GM12878 (cell line): ENCODE results near the gene TARP.

ENCODE experiments used
- ATAC-seq: fragments of 200-7000 bp; cut with Tn5 transposase; 3 replicates; pipeline ENCODE4 v1.9.1; 2020; ENCODE audit warnings: mild to moderate bottlenecking, moderate library complexity
- BruUV-seq: library from RNA; stranded (reverse); fragments of 400-500 nt; replicated peaks from 2 replicates; lab custom pipeline; 2021; lab: Mats Ljungman, UMichigan
- CTCF ChIA-PET: fragments of 300-600 bp; sonication (Branson Sonifier 250); formaldehyde crosslinking; extraction: SDS; loops from one replicate; lab custom pipeline; 2021; ENCODE audit warnings: inconsistent platforms; lab: Yijun Ruan, JAX
- POLR2A ChIA-PET: fragments of 350-600 bp; formaldehyde crosslinking; extraction: SDS; loops from one replicate; lab custom pipeline; 2021; ENCODE audit warnings: inconsistent platforms; lab: Charles Lee
- RAD21 ChIA-PET: fragments of 300-600 bp; sonication (Branson Sonifier 250); formaldehyde crosslinking; loops from one replicate; lab custom pipeline; 2023; ENCODE audit warnings: antibody characterized with exemption; ENCODE audit not compliant: unreplicated experiment; lab: Charles Lee
- SMC1A ChIA-PET: fragments of 300-600 bp; sonication (Branson Sonifier 250); formaldehyde crosslinking; loops from one replicate; lab custom pipeline; 2023; ENCODE audit not compliant: unreplicated experiment, uncharacterized antibody; lab: Charles Lee
- DNase-seq: peaks from one replicate; pipeline ENCODE4 v3.0.0-alpha.2; 2011; ENCODE audit warnings: low read depth, low spot score
- FAIRE-seq: peaks from 3 replicates; lab custom pipeline; 2011; peaks lifted over from hg19 to GRCh38; lab: Jason Lieb, UNC
- H2AFZ ChIP-seq: 2 replicates; pipeline ENCODE4 v1.6.0; 2011; ENCODE audit warnings: low read depth, low read length, control low read depth; ENCODE audit not compliant: control insufficient read depth
- H3K27ac ChIP-seq: 2 replicates; pipeline ENCODE4 v1.5.1; 2011; ENCODE audit warnings: control low read depth; ENCODE audit not compliant: control insufficient read depth, insufficient read depth
- H3K27me3 ChIP-seq, 2 experiments: replicated peaks in 1 of 2; 2 replicates each; pipeline versions ENCODE4 v1.6.0 to v1.6.1; 2011; ENCODE audit warnings: low read length in 1 of 2; ENCODE audit not compliant: control insufficient read depth in 2 of 2, insufficient read depth in 2 of 2
- H3K36me3 ChIP-seq, 2 experiments: 2 replicates each; pipeline ENCODE4 v1.5.1; 2011; ENCODE audit warnings: low read length in 1 of 2; ENCODE audit not compliant: control insufficient read depth in 2 of 2, insufficient read depth in 2 of 2
- H3K4me1 ChIP-seq: 2 replicates; pipeline ENCODE4 v1.6.1; 2011; ENCODE audit warnings: mild to moderate bottlenecking, low read length, moderate library complexity, mixed read lengths; ENCODE audit not compliant: control insufficient read depth, insufficient read depth
- H3K4me2 ChIP-seq: 2 replicates; pipeline ENCODE4 v1.6.0; 2011; ENCODE audit warnings: control low read depth; ENCODE audit not compliant: control insufficient read depth, insufficient read depth
- H3K4me3 ChIP-seq: fragments of 200-600 bp; sonication (generic); 2 replicates; pipeline ENCODE4 v1.5.1; 2016
- H3K79me2 ChIP-seq: 2 replicates; pipeline ENCODE4 v1.6.0; 2011; ENCODE audit warnings: low read length; ENCODE audit not compliant: control insufficient read depth, insufficient read depth
- H3K9ac ChIP-seq: 2 replicates; pipeline ENCODE4 v1.8.0; 2011; ENCODE audit warnings: low read length, control low read depth, mixed read lengths; ENCODE audit not compliant: control insufficient read depth, insufficient read depth
- H3K9me3 ChIP-seq: replicated peaks from 3 replicates; pipeline ENCODE4 v1.5.1; 2011; ENCODE audit warnings: mild to moderate bottlenecking, low read length; ENCODE audit not compliant: control insufficient read depth, insufficient read depth
- H4K20me1 ChIP-seq: 2 replicates; pipeline ENCODE4 v1.6.0; 2011; ENCODE audit not compliant: control insufficient read depth, insufficient read depth
- BACH1 ChIP-seq: fragments of 450-650 bp; IDR thresholded peaks from 2 replicates; pipeline ENCODE4 v1.6.1; 2017; ENCODE audit warnings: mild to moderate bottlenecking, borderline replicate concordance
- DPF2 ChIP-seq: fragments of 450-650 bp; IDR thresholded peaks from 2 replicates; pipeline ENCODE4 v1.6.1; 2017; ENCODE audit warnings: mild to moderate bottlenecking
- MTA2 ChIP-seq: fragments of 450-650 bp; IDR thresholded peaks from 2 replicates; pipeline ENCODE4 v1.6.1; 2016; ENCODE audit warnings: low read depth, mild to moderate bottlenecking, moderate library complexity
- NR2C2 ChIP-seq: IDR thresholded peaks from 2 replicates; pipeline ENCODE4 v1.6.1; 2011; ENCODE audit warnings: borderline replicate concordance, low read depth; ENCODE audit not compliant: control insufficient read depth, insufficient read length
- NR2F1 ChIP-seq: fragments of 450-650 bp; conservative IDR thresholded peaks from 2 replicates; pipeline ENCODE4 v1.6.1; 2017; ENCODE audit warnings: mild to moderate bottlenecking
- RAD21 ChIP-seq: IDR thresholded peaks from 2 replicates; pipeline ENCODE4 v1.6.1; 2011; ENCODE audit warnings: mild to moderate bottlenecking, low read depth, low read length, moderate library complexity; ENCODE audit not compliant: insufficient read depth
- SMC3 ChIP-seq: IDR thresholded peaks from 2 replicates; pipeline ENCODE4 v1.6.1; 2011; ENCODE audit warnings: low read length, improper control_type of control experiment, borderline replicate concordance
- TARDBP ChIP-seq: IDR thresholded peaks from 2 replicates; pipeline ENCODE4 v1.6.1; 2016; ENCODE audit warnings: borderline replicate concordance
- TCF3 ChIP-seq: IDR thresholded peaks from 2 replicates; pipeline ENCODE4 v1.6.1; 2012; ENCODE audit warnings: low read depth, mild to moderate bottlenecking, low read length, borderline replicate concordance; ENCODE audit not compliant: insufficient read depth
- WRNIP1 ChIP-seq: IDR thresholded peaks from 2 replicates; pipeline ENCODE4 v1.6.1; 2011; ENCODE audit warnings: low read depth, low read length, improper control_type of control experiment, borderline replicate concordance
- ZBTB33 ChIP-seq: fragments of 450-650 bp; IDR thresholded peaks from 2 replicates; pipeline ENCODE4 v1.6.1; 2017; ENCODE audit warnings: mild to moderate bottlenecking
- ZZZ3 ChIP-seq: IDR thresholded peaks from 2 replicates; pipeline ENCODE4 v1.6.1; 2011; ENCODE audit warnings: low read depth; ENCODE audit not compliant: control insufficient read depth, insufficient read length
- WGBS: methylation state at CpG from one replicate; pipeline ENCODE4 v1.1.6; 2016; ENCODE audit warnings: low lambda C conversion rate; ENCODE audit not compliant: insufficient replicate concordance, insufficient coverage; ENCODE audit errors: missing lambda C conversion rate; 5-methylcytosine and 5-hydroxymethylcytosine counted together
- in situ Hi-C: fragments of 300-500 bp; cut with MboI; formaldehyde crosslinking; loops from 9 replicates; pipeline ENCODE4 v1.14.3; 2018; ENCODE audit warnings: mixed read lengths
- intact Hi-C: fragments of 100-400 bp; cut with micrococcal nuclease; formaldehyde crosslinking; loops from one replicate; pipeline ENCODE4 v1.14.2; 2022; ENCODE audit not compliant: unreplicated experiment

Gene TARP

GRCh38 chr7:38242814-38243213, 30.6 kb downstream of the TARP start:
- Histone ChIP-seq H3K9me3 (no peaks in the 10 kb centered on the region), H3K9ac (no peak overlapping the region), H2AFZ (no peak overlapping the region), H3K27me3 (no peaks in the 10 kb centered on the region), H3K4me1 (no peaks in the 10 kb centered on the region), H3K36me3 (no peaks in the 10 kb centered on the region), H3K4me3 (no peak overlapping the region), H3K4me2 (no peak overlapping the region), H3K79me2 (no peaks in the 10 kb centered on the region), H4K20me1 (no peaks in the 10 kb centered on the region), H3K27ac (no peak overlapping the region)
- POLR2A ChIA-PET, result no interaction called here
- ATAC-seq (no peak), FAIRE-seq (no peak), DNase-seq (no peak)
- WGBS, result 44% methylated on average over 6 of the region's 6 CpGs
- intact Hi-C loops, result no loop called here
- TF ChIP-seq MTA2 (no peak), TARDBP (no peak), BACH1 (no peak), SMC3 (no peak), RAD21 (no peak), WRNIP1 (no peak), TCF3 (no peak), ZZZ3 (no peak), DPF2 (no peak), ZBTB33 (no peak), NR2F1 (no peak), NR2C2 (no peak)
- BruUV-seq, result no TSS peak
- CTCF ChIA-PET, result interaction anchor here (1.8 kb wide), 1 partner anchor 93 kb away, joined by 4 read pairs; no protein-coding TSS in a partner anchor
- SMC1A ChIA-PET, result no interaction called here
- RAD21 ChIA-PET, result interaction anchor here (0.7 kb wide), 1 partner anchor 92 kb away, joined by 3 read pairs; no protein-coding TSS in a partner anchor
- in situ Hi-C loops, result no loop called here
